ENCODE measurements around the gene AQP2. TPM values are rescaled to one million over a fixed set of nuclear protein-coding genes. Genes with fewer than 3 reads are reported as not detected.

Gene AQP2
- total RNA-seq, 4 donors from 2014 or later: not detected

DNA sequence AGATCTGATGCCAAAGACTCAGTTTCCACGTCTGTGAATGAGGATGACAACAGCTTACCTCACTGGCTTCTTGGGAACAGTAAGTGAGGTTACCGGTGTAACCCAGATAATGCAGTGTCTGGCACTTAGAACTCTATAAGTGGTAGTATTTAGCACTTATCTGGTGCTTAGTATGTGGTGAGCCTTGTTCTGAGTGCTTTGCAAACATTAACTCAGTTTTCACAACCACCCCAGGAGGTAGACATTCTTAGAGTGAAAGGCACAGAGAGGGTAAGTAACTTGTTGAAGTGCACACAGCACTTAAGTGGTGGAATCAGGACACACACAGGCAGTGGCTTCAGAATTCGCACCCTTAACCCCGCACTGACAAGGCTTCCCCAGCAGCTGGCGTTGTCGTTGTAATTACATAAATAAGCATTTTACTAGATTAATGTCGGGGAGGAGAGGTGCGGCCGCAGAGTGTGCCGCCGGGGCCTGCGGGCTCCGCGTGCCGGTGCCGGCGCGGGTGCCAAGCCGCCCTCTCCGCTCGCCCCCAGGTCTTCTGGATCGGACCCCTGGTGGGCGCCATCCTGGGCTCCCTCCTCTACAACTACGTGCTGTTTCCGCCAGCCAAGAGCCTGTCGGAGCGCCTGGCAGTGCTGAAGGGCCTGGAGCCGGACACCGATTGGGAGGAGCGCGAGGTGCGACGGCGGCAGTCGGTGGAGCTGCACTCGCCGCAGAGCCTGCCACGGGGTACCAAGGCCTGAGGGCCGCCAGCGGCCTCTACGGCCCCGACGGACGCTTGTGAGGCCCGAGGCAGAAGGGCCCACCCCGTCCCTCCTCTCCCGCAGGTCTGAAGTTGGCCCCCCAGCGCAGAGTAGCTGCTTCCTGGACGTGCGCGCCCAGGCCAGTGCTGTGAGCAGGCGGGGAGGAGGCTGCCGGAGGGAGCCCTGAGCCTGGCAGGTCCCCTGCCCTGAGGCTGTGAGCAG lies 4.6 kb downstream of the AQP2 start:
- no peak for DNase-seq
- Histone ChIP-seq H3K27ac (no peak overlapping the region), H3K9me3 (no peaks in the 10 kb centered on the region), H3K36me3 (no peaks in the 10 kb centered on the region), H3K4me1 (peaks cover 6 to 26% (median 7%) of the 10 kb centered on the region in 3 donors), H3K4me3 (peak overlapping the region in 1 of 4 donors; percentile 1), H3K27me3 (peaks cover 4 to 88% (median 9%) of the 10 kb centered on the region in 4 donors)
- 33 to 40% methylated on average over 2 to 21 of the region's 53 CpGs for WGBS, 2 donors
- TF ChIP-seq POLR2A (IDR thresholded peaks at IDR 0.05): no peak
- TF ChIP-seq, protein P1, sequence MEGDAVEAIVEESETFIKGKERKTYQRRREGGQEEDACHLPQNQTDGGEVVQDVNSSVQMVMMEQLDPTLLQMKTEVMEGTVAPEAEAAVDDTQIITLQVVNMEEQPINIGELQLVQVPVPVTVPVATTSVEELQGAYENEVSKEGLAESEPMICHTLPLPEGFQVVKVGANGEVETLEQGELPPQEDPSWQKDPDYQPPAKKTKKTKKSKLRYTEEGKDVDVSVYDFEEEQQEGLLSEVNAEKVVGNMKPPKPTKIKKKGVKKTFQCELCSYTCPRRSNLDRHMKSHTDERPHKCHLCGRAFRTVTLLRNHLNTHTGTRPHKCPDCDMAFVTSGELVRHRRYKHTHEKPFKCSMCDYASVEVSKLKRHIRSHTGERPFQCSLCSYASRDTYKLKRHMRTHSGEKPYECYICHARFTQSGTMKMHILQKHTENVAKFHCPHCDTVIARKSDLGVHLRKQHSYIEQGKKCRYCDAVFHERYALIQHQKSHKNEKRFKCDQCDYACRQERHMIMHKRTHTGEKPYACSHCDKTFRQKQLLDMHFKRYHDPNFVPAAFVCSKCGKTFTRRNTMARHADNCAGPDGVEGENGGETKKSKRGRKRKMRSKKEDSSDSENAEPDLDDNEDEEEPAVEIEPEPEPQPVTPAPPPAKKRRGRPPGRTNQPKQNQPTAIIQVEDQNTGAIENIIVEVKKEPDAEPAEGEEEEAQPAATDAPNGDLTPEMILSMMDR (IDR thresholded peaks at IDR 0.05): no peak
- intact Hi-C loops (cut with DNase I): no loop called here

- peaks cover 6 to 88% (median 11%) of the 10 kb centered on the region in 4 donors for H3K27me3 ChIP-seq
- WGBS, 2 donors: 57 to 59% methylated on average over 8 to 9 of the region's 13 CpGs
- TF ChIP-seq POLR2A (IDR thresholded peaks at IDR 0.05): no peak
- TF ChIP-seq, protein P1 (IDR thresholded peaks at IDR 0.05): no peak
- H3K4me3 ChIP-seq: no peak overlapping the region
- H3K27ac ChIP-seq: no peak overlapping the region
- H3K9me3 ChIP-seq: no peaks in the 10 kb centered on the region
- intact Hi-C loops (cut with DNase I): no loop called here
- H3K4me1 ChIP-seq: peaks cover 9 to 34% (median 11%) of the 10 kb centered on the region in 3 donors
- no peaks in the 10 kb centered on the region for H3K36me3 ChIP-seq
- DNase-seq: no peak
Measured at GRCh38 chr12:49955899-49956662, 5.5 kb downstream of the AQP2 start.

DNA sequence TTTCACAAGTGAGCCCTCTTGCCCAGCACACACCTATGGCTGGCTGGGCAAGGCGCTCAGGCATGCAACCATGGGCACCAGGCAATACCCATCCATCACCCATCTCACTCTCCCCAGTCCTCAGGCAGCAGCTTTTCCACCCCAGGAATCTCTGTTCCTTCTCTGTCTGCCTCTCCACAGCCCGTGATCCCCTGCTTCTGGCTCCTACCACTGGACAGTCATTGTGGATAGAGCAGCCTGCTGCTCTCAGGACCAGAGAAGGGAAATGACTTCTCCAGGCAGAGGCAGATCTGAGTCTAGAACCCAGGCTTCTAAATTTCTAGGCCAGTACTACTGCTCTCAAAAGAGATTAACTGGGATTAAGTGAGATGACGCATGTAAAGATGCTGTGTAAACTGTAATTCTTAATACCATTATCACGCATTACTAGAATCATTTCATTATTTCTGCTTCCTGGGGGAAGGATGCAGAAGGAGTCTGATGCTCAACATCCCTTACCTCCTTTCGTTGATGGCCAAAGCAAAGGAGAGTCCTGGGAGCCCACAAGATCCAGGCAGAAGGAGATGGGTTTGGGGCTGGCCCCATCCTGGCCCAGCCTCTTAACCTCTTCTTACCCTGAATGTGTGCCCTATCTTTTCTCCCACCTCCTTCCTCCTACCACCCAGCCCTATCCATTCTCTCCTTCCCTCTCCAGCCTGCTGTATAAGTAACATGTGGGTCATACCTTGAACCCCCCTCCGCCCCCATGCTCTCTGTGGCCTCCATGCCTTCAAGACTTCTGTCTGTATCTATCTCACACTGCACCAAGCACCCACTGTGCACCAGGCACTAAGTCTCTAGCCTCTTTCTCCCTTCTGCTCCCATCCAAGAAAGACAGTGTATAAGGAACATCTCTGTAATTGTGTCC lies 6.4 kb downstream of the AQP2 start:
- H3K4me1 ChIP-seq: peaks cover 9 to 40% (median 20%) of the 10 kb centered on the region in 3 donors
- intact Hi-C loops (cut with DNase I): no loop called here
- no peak for TF ChIP-seq POLR2A (IDR thresholded peaks at IDR 0.05)
- TF ChIP-seq, protein P1 (IDR thresholded peaks at IDR 0.05): no peak
- H3K9me3 ChIP-seq: no peaks in the 10 kb centered on the region
- H3K36me3 ChIP-seq: no peaks in the 10 kb centered on the region
- no peak for DNase-seq
- 57 to 65% methylated on average over 3 to 6 of the region's 6 CpGs for WGBS, 2 donors
- H3K27ac ChIP-seq: no peak overlapping the region
- no peak overlapping the region for H3K4me3 ChIP-seq
- H3K27me3 ChIP-seq: peaks cover 6 to 92% (median 12%) of the 10 kb centered on the region in 4 donors

GRCh38 chr12:49957570-49957967 lies 7.0 kb downstream of the AQP2 start:
- intact Hi-C loops (cut with DNase I): no loop called here
- Histone ChIP-seq H3K9me3 (no peaks in the 10 kb centered on the region), H3K27me3 (peaks cover 6 to 95% (median 12%) of the 10 kb centered on the region in 4 donors), H3K4me3 (no peak overlapping the region), H3K36me3 (no peaks in the 10 kb centered on the region), H3K4me1 (peaks cover 14 to 40% (median 18%) of the 10 kb centered on the region in 3 donors), H3K27ac (no peak overlapping the region)
- TF ChIP-seq, protein P1 (IDR thresholded peaks at IDR 0.05): no peak
- TF ChIP-seq POLR2A (IDR thresholded peaks at IDR 0.05): no peak
- no peak for DNase-seq
